Stimulated activated CD4-positive, alpha-beta T cell treated with anti-CD3 and anti-CD28 coated beads, TNF-alpha, amount 100 ng/mL, for 48 hours (primary cell): Measurements from ENCODE around the gene HAGHL.
A peak's percentile ranks its signal among the peaks of the same experiment; 100 is the strongest.

Experiments used
- DNase-seq, 3 donors: peaks; one replicate each; pipeline ENCODE4 v3.0.0-alpha.2; 2020; ENCODE audit warnings: low read depth in 3 of 3

HAGHL gene

DNA sequence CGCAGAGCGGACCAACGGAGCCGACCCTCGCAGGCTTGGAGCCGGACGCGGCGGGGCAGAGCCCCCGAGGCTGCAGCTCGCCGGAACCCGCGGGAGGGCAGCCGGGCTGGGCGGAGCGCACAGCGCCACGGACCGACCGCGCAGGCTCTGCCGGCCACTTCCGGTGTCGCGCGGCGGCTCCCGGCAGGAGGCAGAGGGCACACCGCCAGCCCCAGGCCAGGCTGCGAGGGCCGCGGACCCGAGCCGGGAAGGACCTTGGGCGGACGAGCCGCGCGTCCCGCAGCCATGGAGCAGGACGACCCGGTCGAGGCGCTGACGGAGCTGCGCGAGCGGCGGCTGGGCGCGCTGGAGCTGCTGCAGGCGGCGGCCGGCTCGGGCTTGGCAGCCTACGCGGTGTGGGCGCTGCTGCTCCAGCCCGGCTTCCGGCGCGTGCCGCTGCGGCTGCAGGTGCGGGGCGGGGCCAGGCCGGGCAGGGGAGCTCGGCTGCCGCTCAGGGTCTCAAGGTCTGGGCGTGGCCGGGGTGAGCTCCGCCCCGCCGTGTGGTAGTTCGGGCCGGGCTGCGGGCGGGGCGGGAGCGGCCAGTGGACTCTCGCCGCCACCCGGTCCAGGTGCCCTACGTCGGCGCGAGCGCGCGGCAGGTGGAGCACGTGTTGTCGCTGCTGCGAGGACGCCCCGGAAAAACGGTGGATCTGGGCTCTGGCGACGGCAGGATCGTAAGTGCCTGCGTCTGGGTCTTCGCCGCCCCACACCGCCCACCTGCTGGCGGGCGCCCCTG lies 5.7 kb upstream of the HAGHL start, which contains the start of gene ANTKMT:
Gene ANTKMT, plus strand, starts transcription at position 157 of the 775 bp plus-strand sequence. Its CDS starts 129 bp downstream, at position 286.
- peak; percentile 41 to 70 (median 58) for DNase-seq

GRCh38 chr16:721765-722540 lies 5.0 kb upstream of the HAGHL start:
- no peak for DNase-seq

DNA sequence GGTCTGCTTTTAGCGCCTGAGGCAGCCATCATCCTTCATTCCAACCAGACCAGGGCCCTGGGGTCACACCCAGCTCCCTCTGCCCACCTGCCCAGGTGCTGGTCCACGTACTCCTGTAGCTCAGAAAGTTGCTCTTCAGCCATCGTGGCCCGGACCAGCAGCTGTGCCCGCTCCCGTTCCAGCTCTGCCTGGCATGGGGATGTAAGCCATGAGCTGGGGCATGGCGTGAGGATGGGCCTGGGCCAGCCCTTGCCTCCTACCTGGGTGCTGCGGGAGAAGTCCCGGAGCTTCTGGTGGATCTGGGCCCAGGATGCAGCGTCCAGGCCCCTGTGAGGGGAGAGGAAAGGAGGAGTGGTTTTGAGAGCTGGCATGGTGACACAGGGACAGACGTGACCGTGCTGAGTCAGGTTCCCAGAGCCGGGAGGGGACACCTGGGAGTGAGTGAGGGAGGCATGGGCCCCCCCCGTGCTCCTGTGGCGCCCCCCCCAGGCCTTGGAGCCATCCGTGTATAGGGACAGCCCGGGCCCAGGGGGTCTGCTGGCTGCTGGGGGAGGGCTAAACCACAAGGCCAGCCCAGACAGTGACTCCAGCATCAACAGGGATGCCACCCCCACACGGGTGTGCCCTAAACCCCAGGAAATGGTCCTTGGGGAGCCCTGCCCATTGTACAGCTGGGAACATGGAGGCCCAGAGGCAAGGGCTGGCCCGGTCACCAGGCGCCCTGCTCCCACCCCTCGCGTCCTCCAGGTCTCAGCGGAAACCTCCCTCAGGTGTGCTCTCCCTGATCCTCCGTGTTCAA lies 3.9 kb upstream of the HAGHL start:
- DNase-seq: no peak

GRCh38 chr16:723695-724094 lies 3.2 kb upstream of the HAGHL start:
- DNase-seq: no peak

DNA sequence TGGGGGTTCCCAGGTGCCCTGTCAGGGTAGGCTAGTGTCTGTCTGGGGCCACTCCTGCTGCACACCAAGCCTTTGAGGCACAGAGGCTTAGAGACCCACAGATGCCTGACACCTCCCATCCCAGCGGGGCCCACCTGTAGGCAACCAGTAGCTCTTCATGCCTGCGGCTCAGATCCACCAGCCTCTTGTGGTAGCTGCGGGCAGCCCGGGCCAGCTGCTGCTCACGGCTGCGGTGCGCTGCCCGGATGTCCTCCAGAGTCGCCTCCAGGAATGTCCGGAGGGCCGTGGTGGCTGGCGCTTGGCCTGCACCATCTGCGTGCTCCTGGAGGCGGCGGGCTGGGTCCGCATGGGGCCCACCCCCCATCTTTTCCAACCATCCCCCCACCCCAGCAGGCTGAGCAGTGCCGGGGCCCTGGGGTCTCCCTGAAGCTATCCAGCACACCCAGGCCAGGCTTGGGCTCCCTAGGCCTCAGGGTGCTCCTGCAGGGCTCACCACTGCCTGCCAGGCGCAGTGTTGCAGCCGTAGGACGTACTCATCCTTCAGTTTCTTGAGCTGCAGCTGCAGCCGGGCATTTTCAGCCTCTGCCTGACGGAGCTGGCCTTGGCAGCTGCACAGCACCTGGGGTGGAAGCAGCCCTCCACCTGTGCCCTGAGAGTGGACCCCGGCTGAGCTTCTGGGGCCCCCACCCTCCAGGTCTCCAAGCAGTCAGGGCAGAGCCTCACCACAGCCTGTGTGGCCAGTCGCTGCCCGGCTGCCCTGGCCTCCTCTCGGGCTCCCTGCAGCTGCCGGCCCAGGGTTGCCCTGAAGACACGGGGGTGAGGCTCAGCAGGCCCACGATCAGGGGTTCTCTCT lies 2.5 kb upstream of the HAGHL start:
- no peak for DNase-seq

GRCh38 chr16:725041-725376 lies 1.9 kb upstream of the HAGHL start:
- DNase-seq: no peak

- DNase-seq: no peak
Measured at GRCh38 chr16:725463-726187, 1.3 kb upstream of the HAGHL start.

DNA sequence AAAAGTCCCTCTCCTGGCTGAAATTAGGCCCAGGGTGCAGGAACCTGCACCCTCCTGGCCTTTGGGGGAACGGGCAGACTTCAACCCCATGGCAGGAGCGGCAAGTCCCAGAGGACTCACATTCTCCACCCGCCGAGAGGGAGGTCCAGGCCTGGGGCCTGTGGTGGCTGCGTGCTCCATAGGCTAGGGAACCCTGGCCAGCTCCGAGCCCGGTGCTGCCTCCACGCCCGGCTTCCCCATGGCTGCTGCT lies 793 bp upstream of the HAGHL start:
- no peak for DNase-seq

- no peak for DNase-seq
Measured at GRCh38 chr16:727291-727977, 528 bp downstream of the HAGHL start.

DNA sequence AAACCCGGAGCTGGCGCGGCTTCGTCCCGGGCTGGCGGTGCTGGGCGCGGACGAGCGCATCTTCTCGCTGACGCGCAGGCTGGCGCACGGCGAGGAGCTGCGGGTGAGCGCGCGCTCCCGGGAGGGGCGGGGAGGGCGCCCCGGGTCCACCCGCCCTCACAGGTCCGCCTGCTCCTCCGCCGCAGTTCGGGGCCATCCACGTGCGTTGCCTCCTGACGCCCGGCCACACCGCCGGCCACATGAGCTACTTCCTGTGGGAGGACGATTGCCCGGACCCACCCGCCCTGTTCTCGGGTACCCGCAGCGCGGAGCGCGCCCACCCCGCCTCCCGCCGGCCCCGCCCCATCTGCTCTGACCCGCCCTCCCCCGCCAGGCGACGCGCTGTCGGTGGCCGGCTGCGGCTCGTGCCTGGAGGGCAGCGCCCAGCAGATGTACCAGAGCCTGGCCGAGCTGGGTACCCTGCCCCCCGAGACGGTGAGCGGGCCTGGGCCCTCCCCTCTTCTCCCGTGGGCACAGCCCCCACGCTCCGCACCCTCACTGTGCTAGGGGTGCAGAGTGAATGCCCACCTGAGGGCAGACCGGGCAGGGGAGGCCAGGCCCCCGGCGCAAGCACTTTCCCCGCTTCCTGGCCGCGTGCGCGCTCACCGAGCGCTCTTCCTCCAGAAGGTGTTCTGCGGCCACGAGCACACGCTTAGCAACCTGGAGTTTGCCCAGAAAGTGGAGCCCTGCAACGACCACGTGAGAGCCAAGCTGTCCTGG lies 1.4 kb downstream of the HAGHL start:
- peak in 1 of 3 donors; percentile 48 for DNase-seq

DNA sequence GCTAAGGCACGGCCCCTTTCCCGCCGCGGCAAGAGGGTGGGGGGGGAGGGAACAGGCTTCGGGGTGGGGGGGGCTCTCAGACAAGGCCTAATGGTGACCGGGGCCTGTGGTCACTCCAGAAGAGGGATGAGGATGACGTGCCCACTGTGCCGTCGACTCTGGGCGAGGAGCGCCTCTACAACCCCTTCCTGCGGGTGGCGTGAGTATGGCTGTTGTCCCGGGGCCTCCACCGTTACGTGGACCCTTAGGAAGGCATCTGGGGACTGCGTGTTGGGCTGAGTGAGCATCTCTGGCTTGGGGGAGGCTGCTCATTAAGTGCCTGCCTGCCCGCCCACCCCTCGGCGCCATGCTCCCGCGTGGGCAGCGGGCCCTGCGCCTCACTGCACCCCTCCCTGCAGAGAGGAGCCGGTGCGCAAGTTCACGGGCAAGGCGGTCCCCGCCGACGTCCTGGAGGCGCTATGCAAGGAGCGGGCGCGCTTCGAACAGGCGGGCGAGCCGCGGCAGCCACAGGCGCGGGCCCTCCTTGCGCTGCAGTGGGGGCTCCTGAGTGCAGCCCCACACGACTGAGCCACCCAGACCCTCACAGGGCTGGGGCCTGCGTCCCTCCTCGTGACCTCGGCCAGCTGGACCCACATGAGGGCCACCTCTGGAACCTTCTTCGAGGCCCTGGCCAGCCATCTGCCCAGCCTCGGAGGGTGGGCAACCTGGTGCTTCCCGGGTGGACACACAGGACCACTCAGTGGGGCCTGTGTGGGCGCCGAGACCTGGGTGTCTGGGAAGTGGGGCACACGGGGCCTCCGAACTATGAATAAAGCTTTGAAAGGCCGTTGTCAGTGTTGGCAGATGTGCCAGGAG lies 2.2 kb downstream of the HAGHL start:
- DNase-seq: no peak

GRCh38 chr16:729768-730665 lies 3.1 kb downstream of the HAGHL start:
- DNase-seq: no peak

DNA sequence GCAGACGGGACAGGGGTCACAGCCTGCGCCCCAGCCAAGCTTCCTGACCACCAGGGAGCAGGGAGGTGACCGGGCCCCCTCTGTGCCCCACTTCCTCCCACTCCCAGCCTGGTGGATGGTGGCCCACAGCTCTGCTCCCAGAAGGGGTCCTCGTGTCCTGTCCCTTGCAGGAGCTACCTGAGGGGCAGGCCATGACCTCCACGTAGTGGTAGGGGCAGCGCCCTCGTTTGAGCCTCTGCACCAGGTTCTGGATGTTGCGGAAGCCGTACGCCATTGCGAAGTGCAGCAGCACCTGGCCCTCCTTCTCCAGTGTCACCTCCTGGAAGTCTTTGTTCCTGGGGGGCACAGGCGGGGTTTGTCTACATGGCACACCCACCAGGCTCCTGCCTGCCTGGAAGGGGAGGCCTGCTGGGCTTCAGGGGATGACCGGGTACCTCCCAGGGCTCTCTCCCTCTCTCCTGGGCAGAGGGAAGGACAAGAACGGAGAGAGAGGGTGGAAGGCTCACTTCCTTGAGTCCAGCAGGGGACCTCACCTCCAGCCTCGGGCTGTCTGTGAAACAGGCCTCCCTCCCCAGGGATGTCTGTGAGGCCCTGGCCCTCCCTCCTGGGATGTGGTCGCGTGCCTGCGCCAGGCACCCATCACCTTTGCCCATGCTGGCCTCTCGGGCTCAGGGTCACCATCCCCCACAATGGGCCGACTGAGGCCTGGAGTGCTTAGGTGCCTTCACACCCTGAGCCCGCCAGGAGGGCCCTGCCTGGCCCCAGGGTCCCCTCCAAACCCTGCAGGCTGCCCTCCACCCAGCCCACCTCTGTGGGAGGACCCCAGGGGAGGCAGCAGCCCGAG lies 4.0 kb downstream of the HAGHL start:
- DNase-seq: no peak

- DNase-seq: no peak
Measured at GRCh38 chr16:732332-732731, 5.4 kb downstream of the HAGHL start.

DNA sequence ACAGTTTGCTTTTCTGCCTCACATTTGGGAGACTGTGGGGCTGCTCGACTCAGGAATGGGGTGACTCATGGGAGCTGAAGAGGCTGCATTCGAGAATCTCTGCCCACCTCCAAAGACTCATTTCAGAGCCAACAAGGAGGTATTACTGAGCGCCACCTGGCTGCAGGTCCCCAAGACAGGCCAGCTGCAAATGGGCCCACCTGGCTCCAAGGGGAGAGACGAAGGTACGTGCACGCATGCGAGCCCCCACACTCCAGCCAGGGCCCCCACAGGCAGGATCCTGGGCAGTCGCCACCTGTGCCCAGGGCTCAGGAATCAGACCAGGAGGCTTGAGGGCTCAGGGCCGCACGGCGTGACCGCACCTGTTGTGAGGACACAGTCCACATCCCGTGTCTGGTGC lies 6.0 kb downstream of the HAGHL start:
- no peak for DNase-seq

DNA sequence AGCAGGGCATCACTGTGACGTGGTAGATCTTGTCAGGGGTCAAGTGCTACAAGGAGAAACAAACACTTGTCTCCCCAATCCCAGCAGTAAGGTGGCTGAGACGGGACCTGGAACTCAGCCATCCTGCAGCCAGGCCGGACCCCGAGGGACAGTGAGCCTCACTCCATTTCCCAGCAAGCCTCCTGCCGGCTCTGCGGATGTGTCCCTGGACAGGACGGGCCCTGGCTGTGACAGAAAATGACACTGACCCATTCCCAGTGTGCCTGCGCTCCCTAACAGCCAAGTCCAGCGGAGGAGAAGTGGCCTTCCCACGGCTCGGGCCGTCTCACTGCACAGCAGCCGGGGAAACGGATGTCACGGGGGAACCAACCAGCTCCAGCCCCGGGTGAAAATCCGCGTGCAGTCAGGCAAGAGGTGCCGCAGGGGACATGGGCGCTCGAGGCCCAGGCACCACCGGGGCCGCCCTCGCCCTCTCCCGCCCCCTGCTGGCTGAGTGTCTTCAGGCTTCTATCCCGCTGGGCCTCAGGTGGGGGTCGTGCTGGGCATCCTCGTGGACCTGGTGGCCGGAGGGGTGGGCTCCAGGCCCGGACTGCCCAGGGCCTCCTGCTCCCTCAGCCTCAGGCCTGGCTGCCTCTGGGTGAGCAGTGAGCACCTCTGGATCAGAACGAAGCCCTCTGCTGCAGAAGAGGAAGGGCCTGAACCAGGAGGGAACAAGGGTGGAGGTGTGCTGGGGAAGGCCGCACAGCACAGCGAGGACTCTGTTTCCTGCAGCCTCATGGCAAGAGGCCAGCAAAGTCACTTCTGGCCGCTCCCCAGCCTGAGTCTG lies 6.7 kb downstream of the HAGHL start:
- DNase-seq: peak in 1 of 3 donors; percentile 49
